Small intestine (tissue), 7 donors: ENCODE measurements around the gene UBE2QL1. TPM values are rescaled to one million over a fixed set of nuclear protein-coding genes. Genes with fewer than 3 reads are reported as not detected.

Experiments used
- DNase-seq, 2 donors: peaks; one replicate each; pipeline versions ENCODE4 v3.0.0 to v3.0.0-alpha.2; 2013
- FAIRE-seq: peaks from 2 replicates; lab custom pipeline; 2012; peaks lifted over from hg19 to GRCh38; lab: Jason Lieb, UNC
- H3K27ac ChIP-seq, 3 donors: one replicate each; pipeline ENCODE4 v1.5.1; 2013; ENCODE audit warnings: low read length in 2 of 3, mild to moderate bottlenecking in 2 of 3, control low read depth in 1 of 3, inconsistent platforms in 1 of 3, low read depth in 1 of 3, moderate library complexity in 1 of 3
- H3K27me3 ChIP-seq, 3 donors: one replicate each; pipeline ENCODE4 v1.6.1; 2013; ENCODE audit warnings: low read length in 3 of 3, inconsistent platforms in 1 of 3; ENCODE audit not compliant: control insufficient read depth in 3 of 3, insufficient read depth in 3 of 3
- H3K36me3 ChIP-seq, 3 donors: one replicate each; pipeline ENCODE4 v1.6.1; 2013; ENCODE audit warnings: low read length in 3 of 3, inconsistent platforms in 1 of 3, low read depth in 1 of 3, mild to moderate bottlenecking in 1 of 3, moderate library complexity in 1 of 3; ENCODE audit not compliant: control insufficient read depth in 3 of 3, insufficient read depth in 2 of 3
- H3K4me1 ChIP-seq, 3 donors: one replicate each; pipeline ENCODE4 v1.6.1; 2013; ENCODE audit warnings: low read length in 2 of 3, inconsistent platforms in 1 of 3, low read depth in 1 of 3, mild to moderate bottlenecking in 1 of 3, moderate library complexity in 1 of 3; ENCODE audit not compliant: control insufficient read depth in 3 of 3, insufficient read depth in 2 of 3
- H3K4me3 ChIP-seq, 3 donors: one replicate each; pipeline ENCODE4 v1.5.1; 2013; ENCODE audit warnings: low read length in 3 of 3, control low read depth in 1 of 3, inconsistent platforms in 1 of 3, low read depth in 1 of 3, mild to moderate bottlenecking in 1 of 3, moderate library complexity in 1 of 3
- H3K9me3 ChIP-seq, 2 donors: one replicate each; pipeline ENCODE4 v1.6.1; 2013; ENCODE audit warnings: low read depth in 1 of 2, low read length in 1 of 2; ENCODE audit not compliant: control insufficient read depth in 2 of 2, insufficient read depth in 1 of 2
- WGBS, 3 donors: extraction: QIAGEN DNeasy Blood & Tissue Kit; methylation state at CpG; one replicate each; pipeline ENCODE4 v1.1.7; 2013; 5-methylcytosine and 5-hydroxymethylcytosine counted together
- polyA plus RNA-seq, 4 donors: library from polyadenylated mRNA; stranded (reverse) in 3 of 4; unstranded in 1 of 4; fragments of 200-250 nt in 3 of 4; fragments of 120-200 nt in 1 of 4; gene quantifications; one replicate each; pipeline versions ENCODE4 v1.2.1 to v1.2.3, GENCODE V29; 2013
- donor health status: healthy with polysubstance abuse.
- donor health status: control.
- donor health status: control.
- donor health status: Bipolar disorder and iron deficiency.
- donor health status: healthy.

Gene UBE2QL1
- polyA plus RNA-seq, 4 donors: 0.27 to 0.75 (median 0.45) TPM; not detected in 1

- Histone ChIP-seq H3K27ac (no peak overlapping the region), H3K27me3 (peaks cover 0 to 18% (median 2%) of the 10 kb centered on the region in 3 donors), H3K9me3 (peaks cover 0 to 4% of the 10 kb centered on the region in 2 donors), H3K4me1 (no peaks in the 10 kb centered on the region), H3K4me3 (no peak overlapping the region), H3K36me3 (no peaks in the 10 kb centered on the region)
- 42 to 83% (median 51%) methylated on average over 4 of the region's 4 CpGs for WGBS, 3 donors
- DNase-seq (no peak), FAIRE-seq (no peak)
Measured at GRCh38 chr5:6470672-6471071, 22.0 kb downstream of the UBE2QL1 start.

GRCh38 chr5:6471252-6471651 lies 22.6 kb downstream of the UBE2QL1 start:
- FAIRE-seq: no peak
- H3K4me3 ChIP-seq: no peak overlapping the region
- no peaks in the 10 kb centered on the region for H3K4me1 ChIP-seq
- no peak overlapping the region for H3K27ac ChIP-seq
- peaks cover 0 to 17% (median 2%) of the 10 kb centered on the region in 3 donors for H3K27me3 ChIP-seq
- peaks cover 0 to 4% of the 10 kb centered on the region in 2 donors for H3K9me3 ChIP-seq
- DNase-seq: no peak
- no peaks in the 10 kb centered on the region for H3K36me3 ChIP-seq
- WGBS, 3 donors: 95 to 100% (median 100%) methylated on average over 1 of the region's 1 CpG

- no peak overlapping the region for H3K4me3 ChIP-seq
- H3K27me3 ChIP-seq: peaks cover 0 to 10% (median 2%) of the 10 kb centered on the region in 3 donors
- 73 to 77% (median 76%) methylated on average over 5 of the region's 5 CpGs for WGBS, 3 donors
- FAIRE-seq (no peak), DNase-seq (no peak)
- no peak overlapping the region for H3K27ac ChIP-seq
- H3K4me1 ChIP-seq: no peaks in the 10 kb centered on the region
- H3K9me3 ChIP-seq: peaks cover 0 to 4% of the 10 kb centered on the region in 2 donors
- no peaks in the 10 kb centered on the region for H3K36me3 ChIP-seq
Measured at GRCh38 chr5:6472792-6473191, 24.1 kb downstream of the UBE2QL1 start.

DNA sequence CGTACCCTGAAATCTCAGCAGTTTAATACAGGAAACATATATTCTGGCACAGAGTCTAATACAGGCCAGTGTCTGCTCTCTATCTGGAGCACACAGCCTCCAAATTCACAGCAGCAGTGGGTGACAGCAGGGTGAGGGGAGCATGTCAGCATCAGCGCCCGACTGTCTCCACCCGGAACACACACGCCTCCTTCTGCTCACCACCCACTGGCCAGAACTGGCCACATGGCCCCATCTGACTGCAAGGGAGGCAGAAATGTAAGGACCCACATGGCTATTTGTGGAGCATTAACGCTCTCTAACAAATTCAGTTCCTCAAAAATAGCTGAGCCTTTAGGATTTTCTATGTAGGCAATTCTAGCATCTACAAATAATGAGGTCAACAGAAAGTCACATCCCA lies 24.6 kb downstream of the UBE2QL1 start:
- DNase-seq (no peak), FAIRE-seq (no peak)
- Histone ChIP-seq H3K4me1 (no peaks in the 10 kb centered on the region), H3K27ac (no peak overlapping the region), H3K9me3 (peaks cover 0 to 4% of the 10 kb centered on the region in 2 donors), H3K27me3 (peaks cover 0 to 5% (median 2%) of the 10 kb centered on the region in 3 donors), H3K36me3 (no peaks in the 10 kb centered on the region), H3K4me3 (no peak overlapping the region)
- 83 to 86% (median 85%) methylated on average over 6 of the region's 6 CpGs for WGBS, 3 donors

DNA sequence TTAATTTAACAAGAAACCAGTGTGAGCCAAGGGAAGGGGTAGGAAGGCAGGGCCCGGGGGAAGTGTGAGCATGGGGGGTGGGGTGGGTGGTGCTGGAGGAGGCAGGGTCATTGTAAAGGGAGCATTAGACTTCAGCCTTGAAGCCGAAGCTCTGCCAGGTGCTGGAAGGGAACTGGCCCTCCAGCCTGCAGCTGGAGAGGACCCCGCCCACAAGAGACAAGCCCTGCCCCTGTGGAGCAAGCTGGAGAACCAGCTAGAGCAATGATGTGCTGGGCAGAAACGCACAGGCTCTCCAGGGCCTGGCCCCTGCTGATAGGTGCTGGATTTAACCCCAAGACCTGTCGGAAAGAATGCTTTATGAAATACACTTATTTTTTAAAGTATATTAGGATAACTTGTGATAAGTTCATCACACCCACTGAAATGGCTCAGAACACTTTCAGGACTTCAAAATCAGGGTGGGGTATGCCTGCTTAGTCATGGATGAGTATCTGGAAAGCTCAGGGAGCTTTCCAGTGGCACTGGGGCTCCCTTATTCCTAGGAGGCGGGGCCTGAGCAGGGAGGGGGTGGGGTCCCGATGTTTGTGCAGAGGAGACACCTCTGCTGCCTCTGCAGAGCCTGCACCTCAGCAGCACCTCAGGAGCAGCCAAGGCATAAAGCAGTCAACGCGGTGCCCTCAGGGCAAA lies 27.1 kb downstream of the UBE2QL1 start:
- H3K9me3 ChIP-seq: peaks cover 0 to 4% of the 10 kb centered on the region in 2 donors
- H3K4me3 ChIP-seq: no peak overlapping the region
- H3K27me3 ChIP-seq: peaks cover 0 to 2% (median 0%) of the 10 kb centered on the region in 3 donors
- no peak for DNase-seq
- 31 to 52% (median 47%) methylated on average over 9 of the region's 9 CpGs for WGBS, 3 donors
- no peaks in the 10 kb centered on the region for H3K4me1 ChIP-seq
- H3K27ac ChIP-seq: no peak overlapping the region
- H3K36me3 ChIP-seq: no peaks in the 10 kb centered on the region
- no peak for FAIRE-seq

DNA sequence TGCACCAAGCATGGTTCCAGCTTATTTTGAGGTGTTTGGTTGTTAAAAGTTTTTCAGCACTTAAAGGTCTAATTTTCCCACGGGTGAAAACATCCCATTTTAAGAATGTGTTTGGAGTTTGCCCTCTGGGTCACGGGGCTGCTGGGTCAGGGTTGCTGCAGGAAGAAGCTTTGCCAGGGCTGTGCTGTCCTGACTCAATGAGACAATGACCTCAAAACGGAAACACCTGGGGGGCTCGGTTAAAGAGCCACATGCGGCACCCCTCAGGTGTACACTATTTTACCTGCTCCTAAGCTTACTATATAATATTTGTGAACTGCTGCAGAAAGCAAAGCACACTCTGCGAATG lies 27.6 kb downstream of the UBE2QL1 start:
- 53 to 68% (median 65%) methylated on average over 6 of the region's 6 CpGs for WGBS, 3 donors
- H3K4me3 ChIP-seq: no peak overlapping the region
- H3K27me3 ChIP-seq: peaks cover 0 to under 1% (median 0%) of the 10 kb centered on the region in 3 donors
- H3K4me1 ChIP-seq: no peaks in the 10 kb centered on the region
- no peaks in the 10 kb centered on the region for H3K36me3 ChIP-seq
- peaks cover 0 to 2% of the 10 kb centered on the region in 2 donors for H3K9me3 ChIP-seq
- FAIRE-seq (no peak), DNase-seq (no peak)
- no peak overlapping the region for H3K27ac ChIP-seq

GRCh38 chr5:6478793-6479192 lies 30.1 kb downstream of the UBE2QL1 start:
- DNase-seq (no peak), FAIRE-seq (no peak)

GRCh38 chr5:6480133-6481051 lies 31.7 kb downstream of the UBE2QL1 start:
- no peaks in the 10 kb centered on the region for H3K4me1 ChIP-seq
- H3K27ac ChIP-seq: peak overlapping the region in 1 of 3 donors; percentile 15
- H3K36me3 ChIP-seq: no peaks in the 10 kb centered on the region
- H3K9me3 ChIP-seq: no peaks in the 10 kb centered on the region
- H3K27me3 ChIP-seq: no peaks in the 10 kb centered on the region
- 73 to 81% (median 81%) methylated on average over 15 of the region's 15 CpGs for WGBS, 3 donors
- DNase-seq (no peak), FAIRE-seq (no peak)
- no peak overlapping the region for H3K4me3 ChIP-seq

More at GRCh38 chr5:6478793-6479192, 30.1 kb downstream of the UBE2QL1 start:
- 80 to 83% (median 81%) methylated on average over 11 of the region's 11 CpGs for WGBS, 3 donors
- no peak overlapping the region for H3K4me3 ChIP-seq
- H3K27me3 ChIP-seq: no peaks in the 10 kb centered on the region
- no peaks in the 10 kb centered on the region for H3K4me1 ChIP-seq
- no peak overlapping the region for H3K27ac ChIP-seq
- no peaks in the 10 kb centered on the region for H3K36me3 ChIP-seq
- no peaks in the 10 kb centered on the region for H3K9me3 ChIP-seq
